ENCODE data around the gene TSPEAR.

TSPEAR gene

DNA sequence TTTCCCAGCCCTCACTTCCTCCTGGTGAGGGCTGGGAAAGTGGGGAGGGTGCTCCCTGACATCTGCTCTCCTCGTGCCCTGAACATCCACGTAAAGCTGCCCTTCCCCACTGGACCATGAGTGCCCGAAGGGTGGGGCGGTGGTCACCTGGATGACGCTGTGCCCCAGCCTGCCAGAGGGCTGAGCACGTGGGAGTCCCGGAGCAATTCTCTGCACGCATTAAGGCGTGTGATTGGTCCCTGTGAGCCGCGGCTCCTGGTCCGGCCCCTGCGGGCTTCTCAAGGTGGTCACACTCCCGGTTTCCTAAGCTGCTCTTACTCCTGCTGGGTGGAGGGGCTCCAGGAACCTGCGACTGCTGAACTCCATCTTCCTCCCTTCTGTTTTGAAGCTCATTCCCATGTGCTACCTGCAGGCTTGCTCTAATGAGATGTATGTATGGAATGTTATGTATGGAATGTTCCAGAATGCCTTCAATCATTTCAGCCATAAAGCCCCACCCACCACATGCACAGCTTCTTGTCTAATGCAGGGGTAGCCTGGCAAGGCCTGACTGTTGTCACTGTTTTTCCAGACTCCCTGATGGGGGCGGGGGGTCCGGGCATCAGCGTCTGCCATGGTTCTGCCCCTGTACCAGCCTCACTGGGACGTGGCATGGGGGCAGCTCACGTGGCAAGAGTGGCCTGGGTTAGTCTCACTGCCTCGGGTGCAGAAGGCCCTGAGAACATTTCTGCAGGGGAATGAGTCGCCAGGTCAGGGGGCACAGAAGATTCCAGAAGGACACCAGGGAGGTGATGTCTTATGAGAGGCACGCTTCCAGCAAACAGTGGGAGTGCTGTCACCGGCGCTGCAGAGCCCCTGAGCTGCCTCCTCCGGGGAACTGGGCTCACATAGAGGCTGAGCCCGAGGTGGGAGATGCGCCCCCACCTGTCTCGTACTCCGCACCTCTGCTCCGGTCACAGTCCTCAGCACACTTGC, 190.8 kb downstream of the TSPEAR start:
- H3K27me3 ChIP-seq (replicated peaks; ENCODE audit: control insufficient read depth, insufficient read depth, low read length): no peaks in the 10 kb centered on the region
- no peak for DNase-seq (ENCODE audit: extremely low read depth, insufficient read length)
- TF ChIP-seq, protein P1, sequence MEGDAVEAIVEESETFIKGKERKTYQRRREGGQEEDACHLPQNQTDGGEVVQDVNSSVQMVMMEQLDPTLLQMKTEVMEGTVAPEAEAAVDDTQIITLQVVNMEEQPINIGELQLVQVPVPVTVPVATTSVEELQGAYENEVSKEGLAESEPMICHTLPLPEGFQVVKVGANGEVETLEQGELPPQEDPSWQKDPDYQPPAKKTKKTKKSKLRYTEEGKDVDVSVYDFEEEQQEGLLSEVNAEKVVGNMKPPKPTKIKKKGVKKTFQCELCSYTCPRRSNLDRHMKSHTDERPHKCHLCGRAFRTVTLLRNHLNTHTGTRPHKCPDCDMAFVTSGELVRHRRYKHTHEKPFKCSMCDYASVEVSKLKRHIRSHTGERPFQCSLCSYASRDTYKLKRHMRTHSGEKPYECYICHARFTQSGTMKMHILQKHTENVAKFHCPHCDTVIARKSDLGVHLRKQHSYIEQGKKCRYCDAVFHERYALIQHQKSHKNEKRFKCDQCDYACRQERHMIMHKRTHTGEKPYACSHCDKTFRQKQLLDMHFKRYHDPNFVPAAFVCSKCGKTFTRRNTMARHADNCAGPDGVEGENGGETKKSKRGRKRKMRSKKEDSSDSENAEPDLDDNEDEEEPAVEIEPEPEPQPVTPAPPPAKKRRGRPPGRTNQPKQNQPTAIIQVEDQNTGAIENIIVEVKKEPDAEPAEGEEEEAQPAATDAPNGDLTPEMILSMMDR (IDR thresholded peaks at IDR 0.05; ENCODE audit: insufficient read depth, low read length, poor library complexity, severe bottlenecking): no peak
- H3K36me3 ChIP-seq (ENCODE audit: control insufficient read depth, insufficient read depth, low read length): no peaks in the 10 kb centered on the region
- H3K4me3 ChIP-seq (replicated peaks; ENCODE audit: low read depth, low read length): no peak overlapping the region

DNA sequence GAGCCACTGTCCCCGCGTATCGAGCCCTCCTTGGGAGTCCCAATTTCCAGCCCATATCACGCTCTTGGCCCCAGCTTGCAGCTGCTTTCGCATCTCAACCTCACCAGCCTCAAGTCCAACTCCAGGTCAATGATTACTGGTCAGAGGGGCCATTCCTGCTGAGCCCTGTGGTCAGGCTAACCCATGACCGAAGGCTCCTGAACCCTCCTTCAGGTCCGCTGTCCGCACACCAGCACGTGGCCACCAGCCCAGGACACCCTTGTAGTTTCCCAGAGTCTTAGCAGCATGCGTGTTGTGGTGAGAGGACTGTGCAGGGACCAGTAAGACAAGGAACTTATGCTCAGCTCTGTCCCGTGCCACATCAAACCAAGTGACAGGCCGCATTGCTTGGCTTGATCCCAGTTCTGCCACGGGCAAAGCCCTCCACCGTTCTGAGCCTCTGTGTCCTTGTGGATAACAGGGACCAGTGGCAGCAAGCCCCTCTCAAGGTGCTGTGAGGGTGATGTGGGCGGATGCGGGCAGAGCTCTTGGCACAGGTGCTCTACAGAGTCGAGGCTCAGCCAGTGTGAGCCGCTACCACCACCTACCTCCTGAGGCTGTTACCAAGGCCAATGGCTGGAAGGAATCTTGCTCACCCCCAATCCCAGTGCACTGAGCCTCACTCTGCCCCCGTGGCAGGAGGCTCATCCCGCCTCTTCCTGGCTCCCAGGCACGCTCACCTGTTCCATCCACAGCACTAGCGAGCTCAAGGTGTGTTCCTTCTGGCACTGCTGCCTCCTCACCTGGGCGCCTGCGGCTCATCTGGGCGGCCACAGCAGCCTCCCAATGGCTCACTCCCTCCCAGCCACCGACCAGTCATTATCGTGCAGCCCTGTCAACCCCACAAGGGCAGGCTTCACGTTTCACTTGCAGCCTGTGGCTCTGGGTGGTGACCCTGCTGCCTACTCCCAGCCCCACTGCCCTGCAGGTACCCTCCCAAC, 191.7 kb downstream of the TSPEAR start:
- TF ChIP-seq, protein P1 (IDR thresholded peaks at IDR 0.05; ENCODE audit: insufficient read depth, low read length, poor library complexity, severe bottlenecking): no peak
- no peaks in the 10 kb centered on the region for H3K36me3 ChIP-seq (ENCODE audit: control insufficient read depth, insufficient read depth, low read length)
- no peak for DNase-seq (ENCODE audit: extremely low read depth, insufficient read length)
- H3K4me3 ChIP-seq (replicated peaks; ENCODE audit: low read depth, low read length): no peak overlapping the region
- H3K27me3 ChIP-seq (replicated peaks; ENCODE audit: control insufficient read depth, insufficient read depth, low read length): no peaks in the 10 kb centered on the region

DNA sequence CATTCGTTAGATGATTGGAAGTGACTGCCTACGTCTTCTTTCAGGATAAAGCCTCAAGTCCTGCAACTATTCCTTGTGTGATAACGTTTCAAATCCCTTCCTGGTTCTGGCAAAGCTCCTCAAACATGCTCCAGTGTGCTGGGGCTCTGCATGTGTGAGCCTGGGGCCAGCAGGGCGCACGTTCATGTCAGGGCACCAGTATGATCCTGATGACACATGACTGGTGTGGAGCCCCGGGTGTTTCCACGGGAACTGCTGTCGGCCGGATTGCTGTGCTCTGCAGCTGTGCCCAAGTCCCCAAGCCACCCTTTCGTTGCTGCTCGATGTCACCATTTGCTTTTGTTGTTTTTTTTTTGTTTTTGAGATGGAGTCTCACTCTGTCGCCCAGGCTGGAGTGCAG, 192.7 kb downstream of the TSPEAR start:
- DNase-seq (ENCODE audit: extremely low read depth, insufficient read length): no peak
- TF ChIP-seq, protein P1 (IDR thresholded peaks at IDR 0.05; ENCODE audit: insufficient read depth, low read length, poor library complexity, severe bottlenecking): no peak
- H3K36me3 ChIP-seq (ENCODE audit: control insufficient read depth, insufficient read depth, low read length): no peaks in the 10 kb centered on the region
- H3K4me3 ChIP-seq (replicated peaks; ENCODE audit: low read depth, low read length): no peak overlapping the region
- no peaks in the 10 kb centered on the region for H3K27me3 ChIP-seq (replicated peaks; ENCODE audit: control insufficient read depth, insufficient read depth, low read length)

DNA sequence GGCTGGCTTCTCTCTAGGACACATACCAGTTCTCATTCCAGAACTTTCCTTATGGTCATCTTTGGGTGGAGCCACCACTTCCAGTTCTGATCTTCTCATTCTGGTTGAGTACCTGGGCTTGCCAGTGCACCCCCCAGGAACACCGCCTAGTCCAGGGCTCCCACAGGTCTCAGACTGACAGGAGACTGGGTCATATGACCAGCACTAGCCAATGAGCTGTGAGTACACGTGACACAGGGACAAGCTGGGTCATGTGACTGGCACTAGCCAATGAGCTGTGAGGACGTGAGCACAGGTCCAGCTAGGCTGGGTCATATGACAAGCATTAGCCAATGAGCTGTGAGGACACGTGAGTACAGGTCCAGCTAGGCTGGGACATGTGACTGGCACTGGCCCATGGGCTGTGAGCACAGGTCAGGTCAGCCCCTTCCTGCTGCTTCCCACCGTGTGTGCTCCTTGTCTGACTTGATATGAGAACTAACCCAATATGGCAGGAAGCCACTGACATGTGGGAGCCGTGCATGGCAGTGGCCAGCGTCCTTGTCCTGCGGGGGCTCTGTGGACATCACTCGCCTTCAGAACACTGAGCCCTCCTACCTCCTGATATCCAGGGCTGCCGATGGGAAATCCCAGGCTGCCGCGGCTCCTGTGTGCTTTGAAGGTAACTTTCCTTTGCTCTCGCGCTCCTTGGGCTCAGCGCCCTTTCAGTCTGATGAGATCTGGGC, 194.0 kb downstream of the TSPEAR start:
- DNase-seq (ENCODE audit: extremely low read depth, insufficient read length): no peak
- Histone ChIP-seq H3K36me3 (ENCODE audit: control insufficient read depth, insufficient read depth, low read length) (no peaks in the 10 kb centered on the region), H3K27me3 (replicated peaks; ENCODE audit: control insufficient read depth, insufficient read depth, low read length) (no peaks in the 10 kb centered on the region), H3K4me3 (replicated peaks; ENCODE audit: low read depth, low read length) (no peak overlapping the region)
- TF ChIP-seq, protein P1 (IDR thresholded peaks at IDR 0.05; ENCODE audit: insufficient read depth, low read length, poor library complexity, severe bottlenecking): no peak

DNA sequence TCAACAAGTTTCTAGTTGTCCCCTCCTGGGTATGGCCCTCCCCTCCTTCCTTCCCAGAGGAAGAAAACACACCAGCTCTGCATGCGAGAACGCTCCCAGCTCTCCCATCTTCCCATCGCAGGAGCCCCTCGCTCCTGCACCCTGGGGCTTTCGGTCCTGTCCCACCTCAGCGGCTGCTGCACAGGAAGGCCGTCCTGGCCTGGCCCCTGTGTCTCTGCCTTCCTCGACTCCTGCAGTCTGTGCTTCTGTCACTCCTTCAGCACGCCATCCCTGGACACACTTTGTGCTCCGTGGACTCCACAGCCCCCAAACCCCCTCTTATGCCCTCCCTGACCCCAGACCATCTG, 194.6 kb downstream of the TSPEAR start:
- Histone ChIP-seq H3K36me3 (ENCODE audit: control insufficient read depth, insufficient read depth, low read length) (no peaks in the 10 kb centered on the region), H3K27me3 (replicated peaks; ENCODE audit: control insufficient read depth, insufficient read depth, low read length) (no peaks in the 10 kb centered on the region), H3K4me3 (replicated peaks; ENCODE audit: low read depth, low read length) (no peak overlapping the region)
- DNase-seq (ENCODE audit: extremely low read depth, insufficient read length): no peak
- TF ChIP-seq, protein P1 (IDR thresholded peaks at IDR 0.05; ENCODE audit: insufficient read depth, low read length, poor library complexity, severe bottlenecking): no peak

All from GM06990 (cell line).